Activated T-helper 17 cell treated with anti-CD3 and anti-CD28 coated beads, Interleukin-2, amount 50 U/mL, for 72 hours (primary cell): ENCODE data around the gene SPATA19. TPM values are rescaled to one million over a fixed set of nuclear protein-coding genes. Genes with fewer than 3 reads are reported as not detected.

ENCODE experiments used
- ATAC-seq: fragments of 150-1000 bp; cut with Tn5 transposase; replicated peaks from 2 replicates; pipeline ENCODE4 v1.10.0; 2021; ENCODE audit warnings: mild to moderate bottlenecking, moderate library complexity
- H3K27ac Mint-ChIP-seq: one replicate; pipeline ENCODE4 v1.8.0; 2022; ENCODE audit warnings: mixed read lengths
- H3K27me3 Mint-ChIP-seq: one replicate; pipeline ENCODE4 v1.8.0; 2022; ENCODE audit warnings: mixed read lengths
- H3K36me3 Mint-ChIP-seq: one replicate; pipeline ENCODE4 v1.8.0; 2022; ENCODE audit warnings: low read depth, mild to moderate bottlenecking, mixed read lengths
- H3K4me1 Mint-ChIP-seq: one replicate; pipeline ENCODE4 v1.8.0; 2022; ENCODE audit warnings: mixed read lengths
- H3K4me3 Mint-ChIP-seq: one replicate; pipeline ENCODE4 v1.8.0; 2022; ENCODE audit warnings: mild to moderate bottlenecking, mixed read lengths
- H3K9me3 Mint-ChIP-seq: one replicate; pipeline ENCODE4 v1.8.0; 2022; ENCODE audit warnings: mixed read lengths
- total RNA-seq, 2 donors: library from RNA; stranded (reverse); gene quantifications; one replicate each; pipeline ENCODE4 v1.2.3, GENCODE V29; 2022

The SPATA19 gene
- total RNA-seq, 2 donors from 2014 or later = not detected

- Mint-ChIP-seq H3K27ac (no peak overlapping the region), H3K4me1 (no peaks in the 10 kb centered on the region), H3K4me3 (no peak overlapping the region), H3K9me3 (no peaks in the 10 kb centered on the region), H3K27me3 (peaks cover 15% of the 10 kb centered on the region), H3K36me3 (no peaks in the 10 kb centered on the region)
- ATAC-seq = no peak
Measured at GRCh38 chr11:133830931-133831907, 14.1 kb downstream of the SPATA19 start.

GRCh38 chr11:133829566-133829965 is 15.7 kb downstream of the SPATA19 start:
- peaks cover 18% of the 10 kb centered on the region for H3K27me3 Mint-ChIP-seq
- no peaks in the 10 kb centered on the region for H3K36me3 Mint-ChIP-seq
- ATAC-seq = no peak
- H3K9me3 Mint-ChIP-seq = no peaks in the 10 kb centered on the region
- H3K27ac Mint-ChIP-seq = no peak overlapping the region
- no peak overlapping the region for H3K4me3 Mint-ChIP-seq
- H3K4me1 Mint-ChIP-seq = no peaks in the 10 kb centered on the region

DNA sequence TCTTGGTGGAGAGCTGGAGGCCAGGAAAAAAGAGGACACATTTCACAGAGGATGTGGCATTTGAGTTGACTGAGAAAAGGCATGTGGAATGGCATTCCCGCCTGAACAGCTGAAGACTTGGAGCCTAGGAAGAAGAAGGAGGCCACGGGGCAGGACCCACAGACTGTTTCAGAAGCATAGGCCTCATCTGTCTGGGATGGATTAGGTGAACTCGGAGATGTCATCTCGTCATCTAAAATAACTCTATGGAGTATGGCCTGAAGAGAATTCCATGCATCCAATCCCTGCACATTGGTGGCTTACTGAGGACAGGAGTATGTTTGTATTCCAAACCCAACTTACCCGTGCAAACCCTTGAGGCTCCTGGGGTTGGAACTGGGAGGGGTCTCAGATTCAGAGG is 16.4 kb downstream of the SPATA19 start:
- no peak for ATAC-seq
- Mint-ChIP-seq H3K9me3 (no peaks in the 10 kb centered on the region), H3K4me1 (no peaks in the 10 kb centered on the region), H3K36me3 (no peaks in the 10 kb centered on the region), H3K27me3 (peaks cover 16% of the 10 kb centered on the region), H3K27ac (no peak overlapping the region), H3K4me3 (no peak overlapping the region)

- H3K4me1 Mint-ChIP-seq = no peaks in the 10 kb centered on the region
- H3K27ac Mint-ChIP-seq = no peak overlapping the region
- no peak for ATAC-seq
- H3K36me3 Mint-ChIP-seq = no peaks in the 10 kb centered on the region
- no peaks in the 10 kb centered on the region for H3K9me3 Mint-ChIP-seq
- no peak overlapping the region for H3K4me3 Mint-ChIP-seq
- peaks cover 16% of the 10 kb centered on the region for H3K27me3 Mint-ChIP-seq
Measured at GRCh38 chr11:133827556-133827955, 17.8 kb downstream of the SPATA19 start.

- Mint-ChIP-seq H3K9me3 (no peaks in the 10 kb centered on the region), H3K27ac (no peak overlapping the region), H3K4me1 (no peaks in the 10 kb centered on the region), H3K36me3 (no peaks in the 10 kb centered on the region), H3K27me3 (peaks cover 16% of the 10 kb centered on the region), H3K4me3 (no peak overlapping the region)
- no peak for ATAC-seq
Measured at GRCh38 chr11:133826866-133827265, 18.4 kb downstream of the SPATA19 start.

- ATAC-seq = no peak
- H3K4me1 Mint-ChIP-seq = no peaks in the 10 kb centered on the region
- H3K27ac Mint-ChIP-seq = no peak overlapping the region
- H3K36me3 Mint-ChIP-seq = no peaks in the 10 kb centered on the region
- no peaks in the 10 kb centered on the region for H3K9me3 Mint-ChIP-seq
- no peak overlapping the region for H3K4me3 Mint-ChIP-seq
- H3K27me3 Mint-ChIP-seq = peaks cover 17% of the 10 kb centered on the region
Measured at GRCh38 chr11:133825666-133826065, 19.6 kb downstream of the SPATA19 start.

DNA sequence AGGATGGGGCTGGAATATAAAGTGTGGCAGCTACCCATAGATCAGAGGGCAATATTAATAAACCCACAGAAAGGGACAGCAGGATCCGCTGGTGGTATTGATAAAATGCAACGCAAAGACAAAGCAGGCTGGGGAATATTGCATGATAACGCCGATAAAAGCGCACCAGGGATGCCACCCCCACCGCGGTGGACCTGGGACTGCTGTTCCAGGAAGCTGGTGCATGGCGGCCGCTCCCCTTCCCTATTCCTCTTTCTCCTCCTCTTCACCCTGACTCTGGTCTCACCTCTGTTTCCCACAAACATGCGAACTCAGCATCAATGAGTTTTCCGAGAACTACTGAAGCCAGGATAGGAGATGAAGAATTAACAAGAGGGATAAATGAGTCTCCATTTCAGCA is 20.2 kb downstream of the SPATA19 start:
- Mint-ChIP-seq H3K27ac (no peak overlapping the region), H3K36me3 (no peaks in the 10 kb centered on the region), H3K27me3 (peaks cover 18% of the 10 kb centered on the region), H3K4me3 (no peak overlapping the region), H3K9me3 (no peaks in the 10 kb centered on the region), H3K4me1 (no peaks in the 10 kb centered on the region)
- no peak for ATAC-seq

DNA sequence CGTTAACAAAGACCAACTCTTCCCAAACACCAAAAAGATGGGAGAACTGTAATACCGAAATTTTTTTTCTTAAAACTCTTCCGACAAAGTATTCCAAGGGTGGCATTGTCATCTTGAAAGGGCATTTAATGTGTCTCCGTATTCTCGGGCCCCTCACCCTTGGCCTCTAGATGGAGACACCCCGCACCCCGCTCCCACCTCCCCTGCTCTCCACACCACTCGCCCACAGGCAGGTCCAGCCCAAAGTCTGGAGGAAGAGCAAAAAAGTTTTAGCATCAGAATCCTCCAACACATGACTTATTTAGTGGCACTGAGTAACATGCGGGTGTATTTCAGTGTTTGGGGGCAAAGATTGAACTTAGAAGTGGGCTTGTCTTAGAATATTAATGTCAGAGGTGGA is 20.7 kb downstream of the SPATA19 start:
- Mint-ChIP-seq H3K27ac (no peak overlapping the region), H3K9me3 (no peaks in the 10 kb centered on the region), H3K4me1 (no peaks in the 10 kb centered on the region), H3K4me3 (no peak overlapping the region), H3K36me3 (no peaks in the 10 kb centered on the region), H3K27me3 (peaks cover 18% of the 10 kb centered on the region)
- ATAC-seq = no peak

GRCh38 chr11:133823614-133824013 is 21.7 kb downstream of the SPATA19 start:
- Mint-ChIP-seq H3K27me3 (peaks cover 16% of the 10 kb centered on the region), H3K27ac (no peak overlapping the region), H3K36me3 (no peaks in the 10 kb centered on the region), H3K4me3 (no peak overlapping the region), H3K4me1 (no peaks in the 10 kb centered on the region), H3K9me3 (no peaks in the 10 kb centered on the region)
- no peak for ATAC-seq

GRCh38 chr11:133823211-133823610 is 22.1 kb downstream of the SPATA19 start:
- no peak for ATAC-seq
- H3K9me3 Mint-ChIP-seq = no peaks in the 10 kb centered on the region
- peaks cover 12% of the 10 kb centered on the region for H3K27me3 Mint-ChIP-seq
- H3K27ac Mint-ChIP-seq = no peak overlapping the region
- H3K36me3 Mint-ChIP-seq = no peaks in the 10 kb centered on the region
- no peak overlapping the region for H3K4me3 Mint-ChIP-seq
- H3K4me1 Mint-ChIP-seq = no peaks in the 10 kb centered on the region

GRCh38 chr11:133821776-133822175 is 23.5 kb downstream of the SPATA19 start:
- H3K27me3 Mint-ChIP-seq = peaks cover 6% of the 10 kb centered on the region
- H3K9me3 Mint-ChIP-seq = no peaks in the 10 kb centered on the region
- H3K4me1 Mint-ChIP-seq = no peaks in the 10 kb centered on the region
- H3K36me3 Mint-ChIP-seq = no peaks in the 10 kb centered on the region
- no peak overlapping the region for H3K27ac Mint-ChIP-seq
- H3K4me3 Mint-ChIP-seq = no peak overlapping the region
- peak; percentile 38 for ATAC-seq

DNA sequence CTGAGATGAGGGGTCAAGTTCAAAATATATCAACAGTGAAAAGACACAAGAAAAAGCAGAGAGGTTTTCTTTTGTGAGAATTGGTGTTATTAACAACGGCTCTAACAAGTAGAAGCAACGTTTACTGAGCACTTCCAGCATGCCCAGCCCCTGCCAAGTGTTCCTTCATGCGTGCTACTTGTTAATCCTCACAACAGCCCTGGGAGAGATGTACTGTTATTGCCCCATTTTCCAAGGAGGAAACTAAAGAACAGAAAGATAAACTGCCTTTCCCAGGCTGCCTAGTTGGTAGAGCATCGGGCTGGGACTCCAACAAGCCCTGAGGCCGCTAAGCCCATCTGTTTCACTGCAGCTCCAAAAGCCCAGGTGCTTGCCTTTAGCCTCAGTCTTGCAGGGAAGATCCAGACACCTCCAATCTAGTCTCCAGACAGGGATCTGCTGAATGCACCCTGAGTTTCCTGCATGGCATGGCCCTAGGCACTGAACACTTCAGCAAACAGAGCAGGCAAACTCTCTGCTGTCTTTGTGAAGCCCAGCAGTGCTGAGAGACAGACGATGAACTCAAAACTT is 25.5 kb downstream of the SPATA19 start:
- no peak overlapping the region for H3K27ac Mint-ChIP-seq
- no peak for ATAC-seq
- no peaks in the 10 kb centered on the region for H3K9me3 Mint-ChIP-seq
- no peaks in the 10 kb centered on the region for H3K36me3 Mint-ChIP-seq
- H3K4me1 Mint-ChIP-seq = no peaks in the 10 kb centered on the region
- H3K27me3 Mint-ChIP-seq = peaks cover 4% of the 10 kb centered on the region
- H3K4me3 Mint-ChIP-seq = no peak overlapping the region

DNA sequence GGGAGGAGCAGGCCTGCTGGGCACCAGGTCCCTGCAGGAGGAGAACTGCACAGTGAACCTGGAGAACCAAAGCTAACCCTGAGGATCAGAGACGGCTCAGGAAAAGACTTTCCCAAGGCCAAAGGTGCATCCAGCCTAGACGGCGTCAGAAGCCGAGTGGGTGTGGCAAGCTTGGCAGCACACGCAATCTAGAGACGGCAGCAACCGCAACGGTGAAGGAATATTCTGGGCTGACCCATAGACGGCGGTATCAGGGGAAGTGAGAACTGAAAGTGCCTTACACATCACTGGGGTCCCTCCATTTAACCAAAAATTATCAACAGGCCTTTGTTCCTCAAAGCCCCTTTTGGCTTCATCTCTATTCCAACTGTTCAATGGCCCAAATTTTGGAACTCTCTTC is 26.2 kb downstream of the SPATA19 start:
- H3K4me3 Mint-ChIP-seq = no peak overlapping the region
- H3K4me1 Mint-ChIP-seq = no peaks in the 10 kb centered on the region
- no peaks in the 10 kb centered on the region for H3K9me3 Mint-ChIP-seq
- H3K27ac Mint-ChIP-seq = no peak overlapping the region
- peaks cover 3% of the 10 kb centered on the region for H3K27me3 Mint-ChIP-seq
- ATAC-seq = no peak
- no peaks in the 10 kb centered on the region for H3K36me3 Mint-ChIP-seq

GRCh38 chr11:133818302-133818701 is 27.0 kb downstream of the SPATA19 start:
- Mint-ChIP-seq H3K9me3 (no peaks in the 10 kb centered on the region), H3K27ac (no peak overlapping the region), H3K27me3 (peaks cover 9% of the 10 kb centered on the region), H3K36me3 (no peaks in the 10 kb centered on the region), H3K4me3 (no peak overlapping the region), H3K4me1 (no peaks in the 10 kb centered on the region)
- no peak for ATAC-seq

- Mint-ChIP-seq H3K27ac (no peak overlapping the region), H3K4me1 (no peaks in the 10 kb centered on the region), H3K36me3 (no peaks in the 10 kb centered on the region), H3K27me3 (peaks cover 11% of the 10 kb centered on the region), H3K9me3 (no peaks in the 10 kb centered on the region), H3K4me3 (no peak overlapping the region)
- ATAC-seq = no peak
Measured at GRCh38 chr11:133817449-133817848, 27.9 kb downstream of the SPATA19 start.
